HCT116 (cell line): ENCODE results near the gene CLDN15. TPM values are rescaled to one million over a fixed set of nuclear protein-coding genes. Genes with fewer than 3 reads are reported as not detected.

Source experiments
- ATAC-seq: fragments of 200-7000 bp; cut with Tn5 transposase; 2 replicates; pipeline ENCODE4 v1.9.1; 2020; ENCODE audit warnings: mild to moderate bottlenecking, moderate library complexity
- BruUV-seq: library from RNA; stranded (reverse); fragments of 400-500 nt; replicated peaks from 2 replicates; lab custom pipeline; 2021; lab: Mats Ljungman, UMichigan
- CTCF ChIA-PET: fragments of 300-600 bp; sonication (Branson Sonifier 250); formaldehyde crosslinking; loops from one replicate; lab custom pipeline; 2021; ENCODE audit warnings: antibody characterized with exemption; lab: Charles Lee
- POLR2A ChIA-PET: fragments of 300-600, 350-600 bp; sonication (Branson Sonifier 250); formaldehyde crosslinking; loops from one replicate; lab custom pipeline; 2021; ENCODE audit warnings: antibody characterized with exemption; lab: Charles Lee
- RAD21 ChIA-PET, 2 experiments: fragments of 300-600 bp; sonication (Branson Sonifier 250); formaldehyde crosslinking; loops; one replicate each; lab custom pipeline; 2023; ENCODE audit warnings: low total read pairs in 2 of 2; ENCODE audit not compliant: uncharacterized antibody in 2 of 2, unreplicated experiment in 2 of 2, low non-redundant PET in 1 of 2; lab: Charles Lee
- DNase-seq: peaks from one replicate; pipeline ENCODE4 v3.0.0-alpha.2; 2010; ENCODE audit warnings: low read depth, low spot score
- H2AFZ ChIP-seq: fragments of 200-600 bp; shearing (Covaris generic), sonication (generic); 2 replicates; pipeline ENCODE4 v1.6.1; 2017; ENCODE audit warnings: low read depth, mixed run types, mixed read lengths, antibody characterized with exemption, low read length; ENCODE audit not compliant: poor library complexity, severe bottlenecking
- H3K27ac ChIP-seq: 2 replicates; pipeline ENCODE4 v1.5.1; 2012; ENCODE audit warnings: low read depth, low read length
- H3K27me3 ChIP-seq: fragments of 200-600 bp; sonication (generic); 2 replicates; pipeline ENCODE4 v1.6.1; 2016; ENCODE audit warnings: mixed run types, low read length, mixed read lengths; ENCODE audit not compliant: insufficient read depth
- H3K36me3 ChIP-seq, 2 experiments: fragments of 200-500 bp in 1 of 2; fragments of 200-600 bp in 1 of 2; sonication (Bioruptor generic) in 1 of 2; sonication (generic) in 1 of 2; 2 replicates each; pipeline versions ENCODE4 v1.5.1 to v1.6.1; 2014 to 2016; ENCODE audit warnings: low read length in 2 of 2, inconsistent platforms in 1 of 2, mixed read lengths in 1 of 2, mixed run types in 1 of 2; ENCODE audit not compliant: insufficient read depth in 2 of 2, control insufficient read depth in 1 of 2
- H3K4me1 ChIP-seq, 2 experiments: fragments of 200-600 bp in 1 of 2; sonication (generic) in 1 of 2; 2 replicates each; pipeline versions ENCODE4 v1.5.1 to v1.6.1; 2012 to 2017; ENCODE audit warnings: low read length in 2 of 2, inconsistent platforms in 1 of 2, mild to moderate bottlenecking in 1 of 2, mixed read lengths in 1 of 2, mixed run types in 1 of 2, moderate library complexity in 1 of 2; ENCODE audit not compliant: insufficient read depth in 2 of 2, control insufficient read depth in 1 of 2
- H3K4me2 ChIP-seq: fragments of 200-600 bp; sonication (generic); 2 replicates; pipeline ENCODE4 v1.6.1; 2017; ENCODE audit warnings: mixed run types, low read length, mixed read lengths
- H3K4me3 ChIP-seq, 2 experiments: fragments of 200-600 bp in 1 of 2; sonication (generic) in 1 of 2; replicated peaks in 1 of 2; 2 replicates each; pipeline ENCODE4 v1.5.1; 2011 to 2016; ENCODE audit warnings: low read length in 2 of 2, control low read depth in 1 of 2, low read depth in 1 of 2, mild to moderate bottlenecking in 1 of 2, mixed read lengths in 1 of 2, mixed run types in 1 of 2
- H3K79me2 ChIP-seq: fragments of 200-600 bp; sonication (generic); 2 replicates; pipeline ENCODE4 v1.6.1; 2017; ENCODE audit warnings: mild to moderate bottlenecking, mixed run types, low read length, moderate library complexity, mixed read lengths; ENCODE audit not compliant: insufficient read depth
- H3K9ac ChIP-seq: fragments of 200-600 bp; sonication (generic); 2 replicates; pipeline ENCODE4 v1.6.1; 2016; ENCODE audit warnings: low read length, mixed read lengths
- H3K9me2 ChIP-seq: fragments of 200-600 bp; sonication (generic), shearing (Covaris generic); 2 replicates; pipeline ENCODE4 v1.6.1; 2017; ENCODE audit warnings: mixed run types, mild to moderate bottlenecking, moderate library complexity; ENCODE audit not compliant: insufficient read depth
- H3K9me3 ChIP-seq, 2 experiments: fragments of 200-500 bp in 1 of 2; fragments of 200-600 bp in 1 of 2; sonication (Bioruptor generic) in 1 of 2; sonication (generic) in 1 of 2; 2 replicates each; pipeline ENCODE4 v1.6.1; 2014 to 2017; ENCODE audit warnings: low read length in 2 of 2, mixed read lengths in 2 of 2, inconsistent platforms in 1 of 2, low read depth in 1 of 2, mild to moderate bottlenecking in 1 of 2, mixed run types in 1 of 2, moderate library complexity in 1 of 2; ENCODE audit not compliant: control insufficient read depth in 1 of 2, insufficient read depth in 1 of 2
- H4K20me1 ChIP-seq: fragments of 200-600 bp; sonication (generic), shearing (Covaris generic); 2 replicates; pipeline ENCODE4 v1.6.1; 2017; ENCODE audit warnings: mixed run types, mild to moderate bottlenecking, moderate library complexity; ENCODE audit not compliant: insufficient read depth
- ATF3 ChIP-seq: IDR thresholded peaks from 2 replicates; pipeline ENCODE4 v1.6.1; 2012
- CBX3 ChIP-seq: IDR thresholded peaks from 2 replicates; pipeline ENCODE4 v1.6.1; 2012; ENCODE audit warnings: low read depth
- CEBPB ChIP-seq: IDR thresholded peaks from 2 replicates; pipeline ENCODE4 v1.6.1; 2012; ENCODE audit warnings: low read depth
- EGR1 ChIP-seq: IDR thresholded peaks from 2 replicates; pipeline ENCODE4 v1.6.1; 2012; ENCODE audit warnings: low read depth
- ELF1 ChIP-seq: IDR thresholded peaks from 2 replicates; pipeline ENCODE4 v1.6.1; 2012; ENCODE audit warnings: low read depth, borderline replicate concordance
- EZH2 ChIP-seq: fragments of 200-600 bp; sonication (generic); IDR thresholded peaks from 2 replicates; pipeline ENCODE4 v1.6.1; 2017; ENCODE audit warnings: antibody characterized with exemption, mixed run types
- EZH2phosphoT487 ChIP-seq: fragments of 200-600 bp; IDR thresholded peaks from 2 replicates; pipeline ENCODE4 v1.6.1; 2018; ENCODE audit warnings: antibody characterized with exemption, borderline replicate concordance
- RAD21 ChIP-seq: IDR thresholded peaks from 2 replicates; pipeline ENCODE4 v1.6.1; 2012; ENCODE audit warnings: low read depth, mild to moderate bottlenecking
- SIN3A ChIP-seq: IDR thresholded peaks from 2 replicates; pipeline ENCODE4 v1.6.1; 2012; ENCODE audit warnings: low read depth
- SP1 ChIP-seq: IDR thresholded peaks from 2 replicates; pipeline ENCODE4 v1.6.1; 2012; ENCODE audit warnings: low read depth
- TCF7L2 ChIP-seq: IDR thresholded peaks from 2 replicates; pipeline ENCODE4 v1.7.0; 2011; ENCODE audit warnings: borderline replicate concordance, inconsistent platforms; ENCODE audit not compliant: insufficient read depth, insufficient read length; ENCODE audit errors: extremely low read depth
- YY1 ChIP-seq: IDR thresholded peaks from 2 replicates; pipeline ENCODE4 v1.6.1; 2011; ENCODE audit warnings: low read length, low read depth, moderate library complexity, mild to moderate bottlenecking; ENCODE audit not compliant: insufficient replicate concordance; ENCODE audit errors: extremely low read depth
- ZNF274 ChIP-seq: fragments of 200-500 bp; sonication (Bioruptor generic); IDR thresholded peaks from 2 replicates; pipeline ENCODE4 v1.6.1; 2014; ENCODE audit warnings: mild to moderate bottlenecking, low read depth, low read length, inconsistent platforms
- intact Hi-C: fragments of 100-400 bp; cut with micrococcal nuclease; formaldehyde crosslinking; loops from 2 replicates; pipeline ENCODE4 v1.10.0; 2022
- total RNA-seq: library from RNA; stranded (reverse); gene quantifications from one replicate; pipeline ENCODE4 v1.2.1, GENCODE V29; 2021; ENCODE audit not compliant: unreplicated experiment
- TF ChIP-seq, protein P1 (sequence below): IDR thresholded peaks from 2 replicates; pipeline ENCODE4 v1.6.1; 2012; ENCODE audit warnings: low read depth

The CLDN15 gene
- total RNA-seq, 1 experiment from 2014 or later: 16.9 TPM

GRCh38 chr7:101211501-101211900 lies 26.1 kb downstream of the CLDN15 start:
- TF ChIP-seq SP1 (no peak), ELF1 (no peak), EZH2 (no peak), ZNF274 (no peak)
- no peak overlapping the region for H3K4me2 ChIP-seq
- ChIA-PET POLR2A (no interaction called here), RAD21 (no interaction called here), CTCF (interaction anchor here (0.6 kb wide), 1 partner anchor 319 kb away, joined by 3 read pairs; no protein-coding TSS in a partner anchor)
- H3K9me3 ChIP-seq: no peaks in the 10 kb centered on the region
- no peak overlapping the region for H3K9ac ChIP-seq
- intact Hi-C loops: no loop called here
- H2AFZ ChIP-seq: no peak overlapping the region
- H3K4me1 ChIP-seq: peaks cover 0 to 9% of the 10 kb centered on the region in 2 experiments; a peak in 2 of 4 replicates
- no peak overlapping the region for H3K27ac ChIP-seq
- no peak for DNase-seq
- H3K9me2 ChIP-seq: no peaks in the 10 kb centered on the region
- H4K20me1 ChIP-seq: no peaks in the 10 kb centered on the region
- ATAC-seq: no peak
- H3K79me2 ChIP-seq: peaks cover 13% of the 10 kb centered on the region
- no TSS peak for BruUV-seq
- H3K36me3 ChIP-seq: peaks cover 8 to 13% of the 10 kb centered on the region in 2 experiments
- H3K27me3 ChIP-seq: no peaks in the 10 kb centered on the region
- H3K4me3 ChIP-seq: no peak overlapping the region

GRCh38 chr7:101210143-101210542 lies 27.5 kb downstream of the CLDN15 start:
- DNase-seq (no peak), ATAC-seq (no peak)
- Histone ChIP-seq H3K79me2 (no peaks in the 10 kb centered on the region), H3K9me3 (no peaks in the 10 kb centered on the region), H2AFZ (no peak overlapping the region), H3K27ac (no peak overlapping the region), H3K4me2 (no peak overlapping the region), H3K36me3 (peaks cover 8 to 13% of the 10 kb centered on the region in 2 experiments), H3K4me3 (no peak overlapping the region), H3K9me2 (no peaks in the 10 kb centered on the region), H3K9ac (no peak overlapping the region), H4K20me1 (no peaks in the 10 kb centered on the region), H3K27me3 (no peaks in the 10 kb centered on the region), H3K4me1 (no peaks in the 10 kb centered on the region)
- ChIA-PET POLR2A (no interaction called here), CTCF (no interaction called here), RAD21 (no interaction called here)
- TF ChIP-seq CBX3: no peak
- no peak for TF ChIP-seq SIN3A
- TF ChIP-seq TCF7L2: no peak
- TF ChIP-seq, protein P1, sequence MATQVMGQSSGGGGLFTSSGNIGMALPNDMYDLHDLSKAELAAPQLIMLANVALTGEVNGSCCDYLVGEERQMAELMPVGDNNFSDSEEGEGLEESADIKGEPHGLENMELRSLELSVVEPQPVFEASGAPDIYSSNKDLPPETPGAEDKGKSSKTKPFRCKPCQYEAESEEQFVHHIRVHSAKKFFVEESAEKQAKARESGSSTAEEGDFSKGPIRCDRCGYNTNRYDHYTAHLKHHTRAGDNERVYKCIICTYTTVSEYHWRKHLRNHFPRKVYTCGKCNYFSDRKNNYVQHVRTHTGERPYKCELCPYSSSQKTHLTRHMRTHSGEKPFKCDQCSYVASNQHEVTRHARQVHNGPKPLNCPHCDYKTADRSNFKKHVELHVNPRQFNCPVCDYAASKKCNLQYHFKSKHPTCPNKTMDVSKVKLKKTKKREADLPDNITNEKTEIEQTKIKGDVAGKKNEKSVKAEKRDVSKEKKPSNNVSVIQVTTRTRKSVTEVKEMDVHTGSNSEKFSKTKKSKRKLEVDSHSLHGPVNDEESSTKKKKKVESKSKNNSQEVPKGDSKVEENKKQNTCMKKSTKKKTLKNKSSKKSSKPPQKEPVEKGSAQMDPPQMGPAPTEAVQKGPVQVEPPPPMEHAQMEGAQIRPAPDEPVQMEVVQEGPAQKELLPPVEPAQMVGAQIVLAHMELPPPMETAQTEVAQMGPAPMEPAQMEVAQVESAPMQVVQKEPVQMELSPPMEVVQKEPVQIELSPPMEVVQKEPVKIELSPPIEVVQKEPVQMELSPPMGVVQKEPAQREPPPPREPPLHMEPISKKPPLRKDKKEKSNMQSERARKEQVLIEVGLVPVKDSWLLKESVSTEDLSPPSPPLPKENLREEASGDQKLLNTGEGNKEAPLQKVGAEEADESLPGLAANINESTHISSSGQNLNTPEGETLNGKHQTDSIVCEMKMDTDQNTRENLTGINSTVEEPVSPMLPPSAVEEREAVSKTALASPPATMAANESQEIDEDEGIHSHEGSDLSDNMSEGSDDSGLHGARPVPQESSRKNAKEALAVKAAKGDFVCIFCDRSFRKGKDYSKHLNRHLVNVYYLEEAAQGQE: no peak
- no peak for TF ChIP-seq EGR1
- no peak for TF ChIP-seq EZH2phosphoT487
- TF ChIP-seq YY1: no peak
- no peak for TF ChIP-seq CEBPB
- TF ChIP-seq SP1: no peak
- no peak for TF ChIP-seq RAD21
- no peak for TF ChIP-seq ATF3
- intact Hi-C loops: no loop called here
- BruUV-seq: no TSS peak
